HCT116 (cell line): ENCODE data around the gene RPS6KL1. TPM values are rescaled to one million over a fixed set of nuclear protein-coding genes. Genes with fewer than 3 reads are reported as not detected.

ENCODE experiments used
- ATAC-seq: fragments of 200-7000 bp; cut with Tn5 transposase; 2 replicates; pipeline ENCODE4 v1.9.1; 2020; ENCODE audit warnings: mild to moderate bottlenecking, moderate library complexity
- BruUV-seq: library from RNA; stranded (reverse); fragments of 400-500 nt; replicated peaks from 2 replicates; lab custom pipeline; 2021; lab: Mats Ljungman, UMichigan
- CTCF ChIA-PET: fragments of 300-600 bp; sonication (Branson Sonifier 250); formaldehyde crosslinking; loops from one replicate; lab custom pipeline; 2021; ENCODE audit warnings: antibody characterized with exemption; lab: Charles Lee
- POLR2A ChIA-PET: fragments of 300-600, 350-600 bp; sonication (Branson Sonifier 250); formaldehyde crosslinking; loops from one replicate; lab custom pipeline; 2021; ENCODE audit warnings: antibody characterized with exemption; lab: Charles Lee
- RAD21 ChIA-PET, 2 experiments: fragments of 300-600 bp; sonication (Branson Sonifier 250); formaldehyde crosslinking; loops; one replicate each; lab custom pipeline; 2023; ENCODE audit warnings: low total read pairs in 2 of 2; ENCODE audit not compliant: uncharacterized antibody in 2 of 2, unreplicated experiment in 2 of 2, low non-redundant PET in 1 of 2; lab: Charles Lee
- DNase-seq: peaks from one replicate; pipeline ENCODE4 v3.0.0-alpha.2; 2010; ENCODE audit warnings: low read depth, low spot score
- H2AFZ ChIP-seq: fragments of 200-600 bp; shearing (Covaris generic), sonication (generic); 2 replicates; pipeline ENCODE4 v1.6.1; 2017; ENCODE audit warnings: low read depth, mixed run types, mixed read lengths, antibody characterized with exemption, low read length; ENCODE audit not compliant: poor library complexity, severe bottlenecking
- H3K27ac ChIP-seq: 2 replicates; pipeline ENCODE4 v1.5.1; 2012; ENCODE audit warnings: low read depth, low read length
- H3K27me3 ChIP-seq: fragments of 200-600 bp; sonication (generic); 2 replicates; pipeline ENCODE4 v1.6.1; 2016; ENCODE audit warnings: mixed run types, low read length, mixed read lengths; ENCODE audit not compliant: insufficient read depth
- H3K36me3 ChIP-seq, 2 experiments: fragments of 200-500 bp in 1 of 2; fragments of 200-600 bp in 1 of 2; sonication (Bioruptor generic) in 1 of 2; sonication (generic) in 1 of 2; 2 replicates each; pipeline versions ENCODE4 v1.5.1 to v1.6.1; 2014 to 2016; ENCODE audit warnings: low read length in 2 of 2, inconsistent platforms in 1 of 2, mixed read lengths in 1 of 2, mixed run types in 1 of 2; ENCODE audit not compliant: insufficient read depth in 2 of 2, control insufficient read depth in 1 of 2
- H3K4me1 ChIP-seq, 2 experiments: fragments of 200-600 bp in 1 of 2; sonication (generic) in 1 of 2; 2 replicates each; pipeline versions ENCODE4 v1.5.1 to v1.6.1; 2012 to 2017; ENCODE audit warnings: low read length in 2 of 2, inconsistent platforms in 1 of 2, mild to moderate bottlenecking in 1 of 2, mixed read lengths in 1 of 2, mixed run types in 1 of 2, moderate library complexity in 1 of 2; ENCODE audit not compliant: insufficient read depth in 2 of 2, control insufficient read depth in 1 of 2
- H3K4me2 ChIP-seq: fragments of 200-600 bp; sonication (generic); 2 replicates; pipeline ENCODE4 v1.6.1; 2017; ENCODE audit warnings: mixed run types, low read length, mixed read lengths
- H3K4me3 ChIP-seq, 2 experiments: fragments of 200-600 bp in 1 of 2; sonication (generic) in 1 of 2; replicated peaks in 1 of 2; 2 replicates each; pipeline ENCODE4 v1.5.1; 2011 to 2016; ENCODE audit warnings: low read length in 2 of 2, control low read depth in 1 of 2, low read depth in 1 of 2, mild to moderate bottlenecking in 1 of 2, mixed read lengths in 1 of 2, mixed run types in 1 of 2
- H3K79me2 ChIP-seq: fragments of 200-600 bp; sonication (generic); 2 replicates; pipeline ENCODE4 v1.6.1; 2017; ENCODE audit warnings: mild to moderate bottlenecking, mixed run types, low read length, moderate library complexity, mixed read lengths; ENCODE audit not compliant: insufficient read depth
- H3K9ac ChIP-seq: fragments of 200-600 bp; sonication (generic); 2 replicates; pipeline ENCODE4 v1.6.1; 2016; ENCODE audit warnings: low read length, mixed read lengths
- H3K9me2 ChIP-seq: fragments of 200-600 bp; sonication (generic), shearing (Covaris generic); 2 replicates; pipeline ENCODE4 v1.6.1; 2017; ENCODE audit warnings: mixed run types, mild to moderate bottlenecking, moderate library complexity; ENCODE audit not compliant: insufficient read depth
- H3K9me3 ChIP-seq, 2 experiments: fragments of 200-500 bp in 1 of 2; fragments of 200-600 bp in 1 of 2; sonication (Bioruptor generic) in 1 of 2; sonication (generic) in 1 of 2; 2 replicates each; pipeline ENCODE4 v1.6.1; 2014 to 2017; ENCODE audit warnings: low read length in 2 of 2, mixed read lengths in 2 of 2, inconsistent platforms in 1 of 2, low read depth in 1 of 2, mild to moderate bottlenecking in 1 of 2, mixed run types in 1 of 2, moderate library complexity in 1 of 2; ENCODE audit not compliant: control insufficient read depth in 1 of 2, insufficient read depth in 1 of 2
- H4K20me1 ChIP-seq: fragments of 200-600 bp; sonication (generic), shearing (Covaris generic); 2 replicates; pipeline ENCODE4 v1.6.1; 2017; ENCODE audit warnings: mixed run types, mild to moderate bottlenecking, moderate library complexity; ENCODE audit not compliant: insufficient read depth
- ATF3 ChIP-seq: IDR thresholded peaks from 2 replicates; pipeline ENCODE4 v1.6.1; 2012
- CEBPB ChIP-seq: IDR thresholded peaks from 2 replicates; pipeline ENCODE4 v1.6.1; 2012; ENCODE audit warnings: low read depth
- CTCF ChIP-seq, 3 experiments: fragments of 200-600 bp in 1 of 3; sonication (generic) in 1 of 3; IDR thresholded peaks in 2 of 3; conservative IDR thresholded peaks in 1 of 3; 2 replicates each; pipeline ENCODE4 v1.5.1; 2012 to 2017; ENCODE audit warnings: low read depth in 2 of 3, low read length in 2 of 3, antibody characterized with exemption in 1 of 3, borderline replicate concordance in 1 of 3, control low read depth in 1 of 3, mild to moderate bottlenecking in 1 of 3, mixed read lengths in 1 of 3, mixed run types in 1 of 3, moderate library complexity in 1 of 3; ENCODE audit not compliant: insufficient read depth in 1 of 3
- ELF1 ChIP-seq: IDR thresholded peaks from 2 replicates; pipeline ENCODE4 v1.6.1; 2012; ENCODE audit warnings: low read depth, borderline replicate concordance
- EZH2 ChIP-seq: fragments of 200-600 bp; sonication (generic); IDR thresholded peaks from 2 replicates; pipeline ENCODE4 v1.6.1; 2017; ENCODE audit warnings: antibody characterized with exemption, mixed run types
- EZH2phosphoT487 ChIP-seq: fragments of 200-600 bp; IDR thresholded peaks from 2 replicates; pipeline ENCODE4 v1.6.1; 2018; ENCODE audit warnings: antibody characterized with exemption, borderline replicate concordance
- JUND ChIP-seq: IDR thresholded peaks from 2 replicates; pipeline ENCODE4 v1.6.1; 2012
- MAX ChIP-seq: IDR thresholded peaks from 2 replicates; pipeline ENCODE4 v1.6.1; 2012
- POLR2A ChIP-seq: IDR thresholded peaks from 2 replicates; pipeline ENCODE4 v1.7.0; 2011; ENCODE audit warnings: borderline replicate concordance; ENCODE audit not compliant: insufficient read depth, insufficient read length; ENCODE audit errors: extremely low read depth
- POLR2AphosphoS5 ChIP-seq: IDR thresholded peaks from 2 replicates; pipeline ENCODE4 v1.6.1; 2011; ENCODE audit warnings: mild to moderate bottlenecking, low read depth, low read length, moderate library complexity
- REST ChIP-seq: IDR thresholded peaks from 2 replicates; pipeline ENCODE4 v1.6.1; 2012; ENCODE audit warnings: low read depth
- SIN3A ChIP-seq: IDR thresholded peaks from 2 replicates; pipeline ENCODE4 v1.6.1; 2012; ENCODE audit warnings: low read depth
- SP1 ChIP-seq: IDR thresholded peaks from 2 replicates; pipeline ENCODE4 v1.6.1; 2012; ENCODE audit warnings: low read depth
- SRF ChIP-seq: IDR thresholded peaks from 2 replicates; pipeline ENCODE4 v1.6.1; 2012; ENCODE audit warnings: low read depth
- TCF7L2 ChIP-seq: IDR thresholded peaks from 2 replicates; pipeline ENCODE4 v1.7.0; 2011; ENCODE audit warnings: borderline replicate concordance, inconsistent platforms; ENCODE audit not compliant: insufficient read depth, insufficient read length; ENCODE audit errors: extremely low read depth
- YY1 ChIP-seq: IDR thresholded peaks from 2 replicates; pipeline ENCODE4 v1.6.1; 2011; ENCODE audit warnings: low read length, low read depth, moderate library complexity, mild to moderate bottlenecking; ENCODE audit not compliant: insufficient replicate concordance; ENCODE audit errors: extremely low read depth
- ZBTB33 ChIP-seq: IDR thresholded peaks from 2 replicates; pipeline ENCODE4 v1.6.1; 2011; ENCODE audit warnings: mild to moderate bottlenecking, low read length, moderate library complexity; ENCODE audit not compliant: insufficient replicate concordance; ENCODE audit errors: extremely low read depth
- ZFX ChIP-seq: fragments of 450-650 bp; IDR thresholded peaks from 2 replicates; pipeline ENCODE4 v1.6.1; 2017
- intact Hi-C: fragments of 100-400 bp; cut with micrococcal nuclease; formaldehyde crosslinking; loops from 2 replicates; pipeline ENCODE4 v1.10.0; 2022
- total RNA-seq: library from RNA; stranded (reverse); gene quantifications from one replicate; pipeline ENCODE4 v1.2.1, GENCODE V29; 2021; ENCODE audit not compliant: unreplicated experiment

The RPS6KL1 gene
- total RNA-seq, 1 experiment from 2014 or later, result 6.7 TPM

- peak within 1 kb of the TSS; percentile 73 to 95 for H3K4me3 ChIP-seq
- POLR2A ChIA-PET, result no interaction called here
- RAD21 ChIA-PET, result interaction anchor here in 1 of 2 experiments (0.7 kb wide), 1 partner anchor 41 kb away, joined by 4 read pairs; the partner anchor contains the start of gene RPS6KL1
- H3K9me3 ChIP-seq, result no peaks in the 10 kb centered on the region
- peaks cover 6% of the 10 kb centered on the region; the same call in 1 of the 2 replicates for H4K20me1 ChIP-seq
- peak within 1 kb of the TSS; percentile 4 for H2AFZ ChIP-seq
- H3K27ac ChIP-seq, result peak within 1 kb of the TSS; percentile 83
- DNase-seq (peak; percentile 71), ATAC-seq (peak; percentile 92)
- CTCF ChIA-PET, result interaction anchor here (5.3 kb wide), 1 partner anchor 21 kb away, joined by 27 read pairs; no protein-coding TSS in a partner anchor
- H3K79me2 ChIP-seq, result peaks cover 49% of the 10 kb centered on the region
- TF ChIP-seq ZFX, result peak; percentile 96
- no peak for TF ChIP-seq EZH2
- peak; percentile 71 for TF ChIP-seq SIN3A
- no peak for TF ChIP-seq CTCF (IDR thresholded peaks at IDR 0.05 in 2 of 3, conservative IDR thresholded peaks at IDR 0.05 in 1 of 3; ENCODE audit: borderline replicate concordance in 1 of 3, insufficient read depth in 1 of 3, low read depth in 2 of 3, low read length in 2 of 3)
- TF ChIP-seq JUND, result peak; percentile 84
- no peak for TF ChIP-seq ELF1
- TF ChIP-seq ZBTB33, result peak; percentile 38
- no peak for TF ChIP-seq REST
- TF ChIP-seq ATF3, result no peak
- no peak for TF ChIP-seq SRF
- no peak for TF ChIP-seq CEBPB
- TF ChIP-seq POLR2AphosphoS5, result peak; percentile 96
- TF ChIP-seq YY1, result peak; percentile 65
- TF ChIP-seq TCF7L2, result peak; percentile 84
- TF ChIP-seq SP1, result peak; percentile 85
- peak; percentile 94 for TF ChIP-seq MAX
- peak; percentile 90 for TF ChIP-seq POLR2A
- no peak for TF ChIP-seq EZH2phosphoT487
- no peaks in the 10 kb centered on the region for H3K9me2 ChIP-seq
- intact Hi-C loops, result no loop called here
- peak within 1 kb of the TSS; percentile 87 for H3K9ac ChIP-seq
- no peaks in the 10 kb centered on the region for H3K27me3 ChIP-seq
- H3K36me3 ChIP-seq, result peaks cover 10 to 15% of the 10 kb centered on the region in 2 experiments; a peak in 2 of 4 replicates
- H3K4me2 ChIP-seq, result peak within 1 kb of the TSS; percentile 92
- no TSS peak for BruUV-seq
- peaks cover 16 to 17% of the 10 kb centered on the region in 2 experiments for H3K4me1 ChIP-seq
Measured at GRCh38 chr14:74881431-74882102, 41.5 kb downstream of the RPS6KL1 start, which contains the start of gene DLST. TSS of gene DLST (plus strand) at chr14:74881916. CDS start at chr14:74881954, 38 bp downstream.
